ENCODE results near the gene TLR6.

DNA sequence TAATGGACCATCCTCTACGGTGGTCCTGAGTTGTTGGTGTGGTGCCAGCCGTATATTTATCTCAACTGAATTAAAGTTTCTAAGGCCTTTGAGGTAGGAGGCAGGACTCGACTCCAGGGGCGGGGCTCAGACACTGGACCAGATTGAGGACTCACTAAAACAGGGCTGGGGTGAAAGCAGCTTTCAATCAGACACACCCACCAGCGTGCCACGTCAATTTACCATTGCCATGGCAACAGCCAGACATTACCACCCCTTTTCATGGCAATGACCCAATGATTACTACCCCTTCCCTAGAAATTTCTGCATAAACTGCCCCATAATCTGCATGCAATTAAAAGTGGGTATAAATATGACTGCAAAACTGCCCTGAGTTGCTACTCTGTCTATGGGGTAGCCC lies 45.3 kb downstream of the TLR6 start:
- TF ChIP-seq POLR2A (IDR thresholded peaks at IDR 0.05): no peak
- TF ChIP-seq, protein P1, sequence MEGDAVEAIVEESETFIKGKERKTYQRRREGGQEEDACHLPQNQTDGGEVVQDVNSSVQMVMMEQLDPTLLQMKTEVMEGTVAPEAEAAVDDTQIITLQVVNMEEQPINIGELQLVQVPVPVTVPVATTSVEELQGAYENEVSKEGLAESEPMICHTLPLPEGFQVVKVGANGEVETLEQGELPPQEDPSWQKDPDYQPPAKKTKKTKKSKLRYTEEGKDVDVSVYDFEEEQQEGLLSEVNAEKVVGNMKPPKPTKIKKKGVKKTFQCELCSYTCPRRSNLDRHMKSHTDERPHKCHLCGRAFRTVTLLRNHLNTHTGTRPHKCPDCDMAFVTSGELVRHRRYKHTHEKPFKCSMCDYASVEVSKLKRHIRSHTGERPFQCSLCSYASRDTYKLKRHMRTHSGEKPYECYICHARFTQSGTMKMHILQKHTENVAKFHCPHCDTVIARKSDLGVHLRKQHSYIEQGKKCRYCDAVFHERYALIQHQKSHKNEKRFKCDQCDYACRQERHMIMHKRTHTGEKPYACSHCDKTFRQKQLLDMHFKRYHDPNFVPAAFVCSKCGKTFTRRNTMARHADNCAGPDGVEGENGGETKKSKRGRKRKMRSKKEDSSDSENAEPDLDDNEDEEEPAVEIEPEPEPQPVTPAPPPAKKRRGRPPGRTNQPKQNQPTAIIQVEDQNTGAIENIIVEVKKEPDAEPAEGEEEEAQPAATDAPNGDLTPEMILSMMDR (IDR thresholded peaks at IDR 0.05): no peak
